ENCODE measurements around the gene GOLGB1. TPM values are rescaled to one million over a fixed set of nuclear protein-coding genes. Genes with fewer than 3 reads are reported as not detected.
"Not testable (repeated sequence)": the region's sequence is repeated elsewhere in the genome, so short reads cannot be mapped to it uniquely, and the experiment has no call there.

The GOLGB1 gene
- total and polyA plus RNA-seq, 2 experiments from 2014 or later: 32.6 to 54.3 TPM

DNA sequence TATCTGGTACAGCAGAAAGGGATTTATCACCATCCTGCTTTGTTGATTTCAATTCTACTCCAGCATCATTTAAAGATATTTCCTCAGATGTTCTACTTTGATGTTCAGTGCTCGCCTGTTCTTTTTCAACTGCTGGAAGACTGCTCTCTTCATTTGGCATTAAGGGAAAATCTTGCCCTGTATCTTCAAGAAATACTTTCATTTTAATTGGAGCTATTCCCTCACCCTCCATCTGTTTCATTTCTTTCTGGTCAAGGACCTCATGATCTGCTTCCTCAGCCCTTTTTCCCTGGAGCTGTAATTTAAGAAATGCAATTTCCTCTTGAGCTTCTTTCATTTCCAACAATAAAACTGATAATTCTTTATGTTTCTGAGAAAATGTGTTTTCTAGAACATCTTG lies 51.1 kb downstream of the GOLGB1 start:
- Histone ChIP-seq H3F3A (ENCODE audit: insufficient read depth) (no peaks in the 10 kb centered on the region), H3K4me1 (ENCODE audit: insufficient read depth) (no peaks in the 10 kb centered on the region), H3K9me3 (ENCODE audit: low read depth) (no peaks in the 10 kb centered on the region), H3K9me2 (ENCODE audit: insufficient read depth) (peaks cover 6% of the 10 kb centered on the region), H3K27me3 (replicated peaks; ENCODE audit: insufficient read depth) (no peaks in the 10 kb centered on the region), H3K9ac (no peak overlapping the region), H3K27ac (no peak overlapping the region), H3K79me2 (ENCODE audit: insufficient read depth) (peaks cover 27% of the 10 kb centered on the region), H3K36me3 (ENCODE audit: low read depth) (peaks cover 77% of the 10 kb centered on the region), H2AFZ (no peak overlapping the region), H4K20me1 (ENCODE audit: insufficient read depth) (no peaks in the 10 kb centered on the region), H3K4me2 (ENCODE audit: unreplicated experiment) (no peak overlapping the region), H3K4me3 (no peak overlapping the region)
- in situ Hi-C loops (cut with MboI): no loop called here
- no peak for DNase-seq
- 97 to 100% methylated on average over 1 of the region's 1 CpG for WGBS, 2 experiments (ENCODE audit: low coverage in 1 of 2, low lambda C conversion rate in 2 of 2, missing lambda C conversion rate in 2 of 2)
- TF ChIP-seq EZH2 (IDR thresholded peaks at IDR 0.05; ENCODE audit: insufficient read depth, poor library complexity, severe bottlenecking) (no peak), EZH2phosphoT487 (IDR thresholded peaks at IDR 0.05; ENCODE audit: insufficient read depth, low read depth) (no peak)

DNA sequence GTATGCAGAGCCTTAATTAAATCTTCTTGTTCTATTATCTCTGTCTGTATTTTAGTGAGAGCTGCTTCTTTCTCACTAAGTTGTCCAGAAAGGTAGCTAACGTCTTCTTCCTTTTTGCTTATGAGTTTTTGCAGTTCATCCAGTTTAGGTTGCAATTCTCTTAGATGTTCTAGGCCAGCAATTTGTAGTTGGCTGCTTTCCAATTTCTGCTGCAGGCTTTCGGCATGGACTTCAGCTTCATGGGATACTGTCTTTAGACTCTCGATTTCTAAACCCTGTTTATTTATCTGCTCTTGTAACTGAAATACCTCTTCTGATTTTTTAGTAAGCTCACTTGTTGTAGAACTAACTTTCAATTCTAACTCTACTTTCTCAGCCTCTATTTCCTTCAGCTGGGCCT lies 53.4 kb downstream of the GOLGB1 start:
- Histone ChIP-seq H4K20me1 (ENCODE audit: insufficient read depth) (no peaks in the 10 kb centered on the region), H3K4me2 (ENCODE audit: unreplicated experiment) (no peak overlapping the region), H2AFZ (no peak overlapping the region), H3F3A (ENCODE audit: insufficient read depth) (no peaks in the 10 kb centered on the region), H3K79me2 (ENCODE audit: insufficient read depth) (0 out of 2 replicates have a peak, but pooled peaks cover 9% of the 10 kb centered on the region), H3K27ac (no peak overlapping the region), H3K9ac (no peak overlapping the region), H3K4me3 (no peak overlapping the region), H3K9me2 (ENCODE audit: insufficient read depth) (peaks cover 6% of the 10 kb centered on the region), H3K4me1 (ENCODE audit: insufficient read depth) (no peaks in the 10 kb centered on the region), H3K36me3 (ENCODE audit: low read depth) (peaks cover 79% of the 10 kb centered on the region), H3K9me3 (ENCODE audit: low read depth) (no peaks in the 10 kb centered on the region), H3K27me3 (replicated peaks; ENCODE audit: insufficient read depth) (no peaks in the 10 kb centered on the region)
- TF ChIP-seq EZH2 (IDR thresholded peaks at IDR 0.05; ENCODE audit: insufficient read depth, poor library complexity, severe bottlenecking): no peak
- no peak for DNase-seq
- 99% methylated on average over 3 of the region's 3 CpGs for WGBS, 2 experiments (ENCODE audit: low coverage in 1 of 2, low lambda C conversion rate in 2 of 2, missing lambda C conversion rate in 2 of 2)
- in situ Hi-C loops (cut with MboI): no loop called here

GRCh38 chr3:121692010-121692699 lies 57.4 kb downstream of the GOLGB1 start:
- Histone ChIP-seq H3K4me3 (no peak overlapping the region), H3K79me2 (ENCODE audit: insufficient read depth) (0 out of 2 replicates have a peak, but pooled peaks cover 2% of the 10 kb centered on the region), H3K27ac (no peak overlapping the region), H3F3A (ENCODE audit: insufficient read depth) (no peaks in the 10 kb centered on the region), H2AFZ (no peak overlapping the region), H3K4me1 (ENCODE audit: insufficient read depth) (no peaks in the 10 kb centered on the region), H3K9ac (no peak overlapping the region), H4K20me1 (ENCODE audit: insufficient read depth) (no peaks in the 10 kb centered on the region), H3K36me3 (ENCODE audit: low read depth) (peaks cover 73% of the 10 kb centered on the region), H3K4me2 (ENCODE audit: unreplicated experiment) (no peak overlapping the region), H3K9me2 (ENCODE audit: insufficient read depth) (peaks cover 6% of the 10 kb centered on the region), H3K27me3 (replicated peaks; ENCODE audit: insufficient read depth) (no peaks in the 10 kb centered on the region), H3K9me3 (ENCODE audit: low read depth) (no peaks in the 10 kb centered on the region)
- WGBS, 2 experiments (ENCODE audit: low coverage in 1 of 2, low lambda C conversion rate in 2 of 2, missing lambda C conversion rate in 2 of 2): 97 to 98% methylated on average over 2 of the region's 2 CpGs
- DNase-seq: no peak
- TF ChIP-seq EZH2 (IDR thresholded peaks at IDR 0.05; ENCODE audit: insufficient read depth, poor library complexity, severe bottlenecking) (no peak), EZH2phosphoT487 (IDR thresholded peaks at IDR 0.05; ENCODE audit: insufficient read depth, low read depth) (no peak)
- in situ Hi-C loops (cut with MboI): no loop called here

DNA sequence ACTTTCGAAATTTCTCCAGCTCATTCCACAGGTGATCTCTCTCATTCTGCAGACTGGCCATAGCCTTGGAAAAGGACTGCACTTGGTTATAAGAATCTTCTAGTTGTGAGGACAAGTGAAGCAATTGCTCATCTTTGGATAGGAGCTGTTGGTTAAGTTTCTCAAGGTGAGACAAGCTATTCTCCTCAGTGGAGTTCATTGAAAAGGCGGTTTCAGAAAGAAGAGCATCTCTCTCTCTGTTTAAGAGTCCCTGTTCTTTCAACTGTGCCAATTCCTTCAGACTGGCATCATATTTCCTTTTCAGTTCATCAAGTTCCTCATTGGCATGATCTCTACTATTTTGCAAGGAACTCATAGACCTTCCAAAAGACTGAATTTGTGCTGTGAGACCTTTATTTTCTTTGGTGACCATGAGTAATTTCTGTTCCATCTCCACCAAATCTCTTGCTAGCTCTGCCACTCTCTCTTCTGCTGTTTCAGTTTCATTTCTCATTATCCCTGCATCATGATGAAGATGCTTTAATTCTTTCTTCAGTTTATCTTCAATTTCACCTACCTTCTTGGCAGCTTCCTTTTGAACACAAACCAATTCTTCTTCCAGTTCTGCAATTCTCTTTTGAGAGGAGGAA lies 58.6 kb downstream of the GOLGB1 start:
- in situ Hi-C loops (cut with MboI): no loop called here
- H3K4me2 ChIP-seq (ENCODE audit: unreplicated experiment): no peak overlapping the region

GRCh38 chr3:121688747-121689146 lies 60.8 kb downstream of the GOLGB1 start:
- H3K9me3 ChIP-seq (ENCODE audit: low read depth); H3F3A ChIP-seq (ENCODE audit: insufficient read depth); H4K20me1 ChIP-seq (ENCODE audit: insufficient read depth); H3K4me3 ChIP-seq; H3K4me2 ChIP-seq (ENCODE audit: unreplicated experiment); H2AFZ ChIP-seq; H3K4me1 ChIP-seq (ENCODE audit: insufficient read depth); DNase-seq; H3K27ac ChIP-seq; in situ Hi-C loops (cut with MboI); H3K9ac ChIP-seq; H3K9me2 ChIP-seq (ENCODE audit: insufficient read depth); H3K27me3 ChIP-seq (replicated peaks; ENCODE audit: insufficient read depth): not testable (repeated sequence)
- WGBS, 2 experiments (ENCODE audit: low coverage in 1 of 2, low lambda C conversion rate in 2 of 2, missing lambda C conversion rate in 2 of 2): 96 to 100% methylated on average over 1 to 31 of the region's 31 CpGs
- Histone ChIP-seq H3K36me3 (ENCODE audit: low read depth) (peaks cover 55% of the 10 kb centered on the region), H3K79me2 (ENCODE audit: insufficient read depth) (peaks cover 18% of the 10 kb centered on the region; the same call in 1 of the 2 replicates)

More for the DNA sequence above, 58.6 kb downstream of the GOLGB1 start:
- Histone ChIP-seq H3K4me1 (ENCODE audit: insufficient read depth) (no peaks in the 10 kb centered on the region), H3K9me3 (ENCODE audit: low read depth) (no peaks in the 10 kb centered on the region), H2AFZ (no peak overlapping the region), H3F3A (ENCODE audit: insufficient read depth) (0 out of 2 replicates have a peak, but pooled peaks cover 4% of the 10 kb centered on the region), H3K27ac (no peak overlapping the region), H3K9ac (no peak overlapping the region), H3K79me2 (ENCODE audit: insufficient read depth) (0 out of 2 replicates have a peak, but pooled peaks cover 7% of the 10 kb centered on the region), H3K27me3 (replicated peaks; ENCODE audit: insufficient read depth) (no peaks in the 10 kb centered on the region), H3K4me3 (no peak overlapping the region), H3K36me3 (ENCODE audit: low read depth) (peaks cover 61% of the 10 kb centered on the region), H4K20me1 (ENCODE audit: insufficient read depth) (no peaks in the 10 kb centered on the region), H3K9me2 (ENCODE audit: insufficient read depth) (0 out of 2 replicates have a peak, but pooled peaks cover under 1% of the 10 kb centered on the region)
- WGBS, 2 experiments (ENCODE audit: low coverage in 1 of 2, low lambda C conversion rate in 2 of 2, missing lambda C conversion rate in 2 of 2): 94 to 100% methylated on average over 2 of the region's 2 CpGs
- TF ChIP-seq EZH2phosphoT487 (IDR thresholded peaks at IDR 0.05; ENCODE audit: insufficient read depth, low read depth) (no peak), EZH2 (IDR thresholded peaks at IDR 0.05; ENCODE audit: insufficient read depth, poor library complexity, severe bottlenecking) (no peak)
- DNase-seq: no peak
